ENCODE measurements around the gene FOXE1.

DNA sequence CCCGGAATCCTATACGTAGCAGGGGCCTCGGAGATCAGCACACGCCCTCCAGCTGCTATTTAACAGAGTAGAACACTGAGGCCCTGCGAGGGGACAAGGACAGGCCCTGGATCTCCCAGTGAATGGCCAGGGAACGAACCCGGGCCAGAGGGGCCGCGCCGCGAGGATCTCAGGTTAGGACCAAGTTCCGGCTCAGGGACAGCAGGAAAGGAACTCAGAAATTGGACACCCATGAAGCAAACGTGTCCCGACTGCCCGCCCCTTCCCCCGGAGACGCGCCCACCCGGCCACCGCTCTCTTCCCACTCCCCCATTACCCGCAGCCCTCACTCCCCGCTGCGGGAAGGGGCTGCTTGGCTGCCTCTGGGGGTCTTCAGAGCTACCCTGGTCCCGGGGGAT lies 1.0 kb upstream of the FOXE1 start:
- TF ChIP-seq, protein P1, sequence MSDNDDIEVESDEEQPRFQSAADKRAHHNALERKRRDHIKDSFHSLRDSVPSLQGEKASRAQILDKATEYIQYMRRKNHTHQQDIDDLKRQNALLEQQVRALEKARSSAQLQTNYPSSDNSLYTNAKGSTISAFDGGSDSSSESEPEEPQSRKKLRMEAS (IDR thresholded peaks at IDR 0.05): no peak
- TF ChIP-seq, protein P2, sequence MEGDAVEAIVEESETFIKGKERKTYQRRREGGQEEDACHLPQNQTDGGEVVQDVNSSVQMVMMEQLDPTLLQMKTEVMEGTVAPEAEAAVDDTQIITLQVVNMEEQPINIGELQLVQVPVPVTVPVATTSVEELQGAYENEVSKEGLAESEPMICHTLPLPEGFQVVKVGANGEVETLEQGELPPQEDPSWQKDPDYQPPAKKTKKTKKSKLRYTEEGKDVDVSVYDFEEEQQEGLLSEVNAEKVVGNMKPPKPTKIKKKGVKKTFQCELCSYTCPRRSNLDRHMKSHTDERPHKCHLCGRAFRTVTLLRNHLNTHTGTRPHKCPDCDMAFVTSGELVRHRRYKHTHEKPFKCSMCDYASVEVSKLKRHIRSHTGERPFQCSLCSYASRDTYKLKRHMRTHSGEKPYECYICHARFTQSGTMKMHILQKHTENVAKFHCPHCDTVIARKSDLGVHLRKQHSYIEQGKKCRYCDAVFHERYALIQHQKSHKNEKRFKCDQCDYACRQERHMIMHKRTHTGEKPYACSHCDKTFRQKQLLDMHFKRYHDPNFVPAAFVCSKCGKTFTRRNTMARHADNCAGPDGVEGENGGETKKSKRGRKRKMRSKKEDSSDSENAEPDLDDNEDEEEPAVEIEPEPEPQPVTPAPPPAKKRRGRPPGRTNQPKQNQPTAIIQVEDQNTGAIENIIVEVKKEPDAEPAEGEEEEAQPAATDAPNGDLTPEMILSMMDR (IDR thresholded peaks at IDR 0.05; ENCODE audit: low read depth, low read length, missing input control): no peak
- TF ChIP-seq, protein P3, sequence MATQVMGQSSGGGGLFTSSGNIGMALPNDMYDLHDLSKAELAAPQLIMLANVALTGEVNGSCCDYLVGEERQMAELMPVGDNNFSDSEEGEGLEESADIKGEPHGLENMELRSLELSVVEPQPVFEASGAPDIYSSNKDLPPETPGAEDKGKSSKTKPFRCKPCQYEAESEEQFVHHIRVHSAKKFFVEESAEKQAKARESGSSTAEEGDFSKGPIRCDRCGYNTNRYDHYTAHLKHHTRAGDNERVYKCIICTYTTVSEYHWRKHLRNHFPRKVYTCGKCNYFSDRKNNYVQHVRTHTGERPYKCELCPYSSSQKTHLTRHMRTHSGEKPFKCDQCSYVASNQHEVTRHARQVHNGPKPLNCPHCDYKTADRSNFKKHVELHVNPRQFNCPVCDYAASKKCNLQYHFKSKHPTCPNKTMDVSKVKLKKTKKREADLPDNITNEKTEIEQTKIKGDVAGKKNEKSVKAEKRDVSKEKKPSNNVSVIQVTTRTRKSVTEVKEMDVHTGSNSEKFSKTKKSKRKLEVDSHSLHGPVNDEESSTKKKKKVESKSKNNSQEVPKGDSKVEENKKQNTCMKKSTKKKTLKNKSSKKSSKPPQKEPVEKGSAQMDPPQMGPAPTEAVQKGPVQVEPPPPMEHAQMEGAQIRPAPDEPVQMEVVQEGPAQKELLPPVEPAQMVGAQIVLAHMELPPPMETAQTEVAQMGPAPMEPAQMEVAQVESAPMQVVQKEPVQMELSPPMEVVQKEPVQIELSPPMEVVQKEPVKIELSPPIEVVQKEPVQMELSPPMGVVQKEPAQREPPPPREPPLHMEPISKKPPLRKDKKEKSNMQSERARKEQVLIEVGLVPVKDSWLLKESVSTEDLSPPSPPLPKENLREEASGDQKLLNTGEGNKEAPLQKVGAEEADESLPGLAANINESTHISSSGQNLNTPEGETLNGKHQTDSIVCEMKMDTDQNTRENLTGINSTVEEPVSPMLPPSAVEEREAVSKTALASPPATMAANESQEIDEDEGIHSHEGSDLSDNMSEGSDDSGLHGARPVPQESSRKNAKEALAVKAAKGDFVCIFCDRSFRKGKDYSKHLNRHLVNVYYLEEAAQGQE (IDR thresholded peaks at IDR 0.05): no peak
- TF ChIP-seq, protein P4, sequence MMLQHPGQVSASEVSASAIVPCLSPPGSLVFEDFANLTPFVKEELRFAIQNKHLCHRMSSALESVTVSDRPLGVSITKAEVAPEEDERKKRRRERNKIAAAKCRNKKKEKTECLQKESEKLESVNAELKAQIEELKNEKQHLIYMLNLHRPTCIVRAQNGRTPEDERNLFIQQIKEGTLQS (IDR thresholded peaks at IDR 0.05): no peak
- TF ChIP-seq SP1 (IDR thresholded peaks at IDR 0.05): no peak
- TF ChIP-seq TAF1 (conservative IDR thresholded peaks at IDR 0.05): no peak
- no peak for TF ChIP-seq RAD21 (IDR thresholded peaks at IDR 0.05)
- TF ChIP-seq EGR1 (IDR thresholded peaks at IDR 0.05; ENCODE audit: low read depth in 2 of 2): no peak

Data from liver (tissue), 3 donors.